ENCODE measurements around the gene CPEB1.
"Not testable (repeated sequence)": the region's sequence is repeated elsewhere in the genome, so short reads cannot be mapped to it uniquely, and the experiment has no call there.

The CPEB1 gene

GRCh38 chr15:82504074-82504473 lies 143.1 kb downstream of the CPEB1 start:
- DNase-seq: not testable (repeated sequence)

GRCh38 chr15:82502700-82503339 lies 144.3 kb downstream of the CPEB1 start:
- not testable (repeated sequence) for DNase-seq

GRCh38 chr15:82500772-82501171 lies 146.4 kb downstream of the CPEB1 start:
- DNase-seq: not testable (repeated sequence)

GRCh38 chr15:82497978-82498377 lies 149.2 kb downstream of the CPEB1 start:
- DNase-seq: not testable (repeated sequence)

Measured in activated effector memory CD4-positive, alpha-beta T cell treated with anti-CD3 and anti-CD28 coated beads, Interleukin-2, amount 50 U/mL, for 16 hours (primary cell).